Measurements from ENCODE around the gene CTSG. TPM values are rescaled to one million over a fixed set of nuclear protein-coding genes. Genes with fewer than 3 reads are reported as not detected.

CTSG gene
- total RNA-seq, 1 experiment from 2014 or later, result not detected

GRCh38 chr14:24609655-24610344, 33.8 kb upstream of the CTSG start, which contains the start of gene GZMH:
Gene GZMH (minus strand): TSS chr14:24609685. CDS start chr14:24609613, 72 bp downstream.
- Mint-ChIP-seq H3K4me3 (ENCODE audit: low read depth, unreplicated experiment) (no peak within 1 kb of the TSS), H3K27ac (ENCODE audit: unreplicated experiment) (no peak within 1 kb of the TSS), H3K9me3 (ENCODE audit: low read depth, unreplicated experiment) (no peaks in the 10 kb centered on the region), H3K36me3 (ENCODE audit: insufficient read depth, unreplicated experiment) (no peaks in the 10 kb centered on the region), H3K4me1 (ENCODE audit: low read depth, unreplicated experiment) (no peaks in the 10 kb centered on the region), H3K27me3 (ENCODE audit: unreplicated experiment) (peaks cover 28% of the 10 kb centered on the region)
- no TSS peak for BruUV-seq (replicated peaks)
- no peak for DNase-seq
- CTCF ChIA-PET, result no interaction called here
- no peak for TF ChIP-seq CTCF (IDR thresholded peaks at IDR 0.05; ENCODE audit: unreplicated experiment)
- intact Hi-C loops (cut with micrococcal nuclease; ENCODE audit: unreplicated experiment), result no loop called here

GRCh38 chr14:24607635-24608514, 31.8 kb upstream of the CTSG start:
- H3K36me3 Mint-ChIP-seq (ENCODE audit: insufficient read depth, unreplicated experiment), result no peaks in the 10 kb centered on the region
- H3K4me3 Mint-ChIP-seq (ENCODE audit: low read depth, unreplicated experiment), result no peak overlapping the region
- DNase-seq, result no peak
- H3K27ac Mint-ChIP-seq (ENCODE audit: unreplicated experiment), result no peak overlapping the region
- no peaks in the 10 kb centered on the region for H3K4me1 Mint-ChIP-seq (ENCODE audit: low read depth, unreplicated experiment)
- H3K9me3 Mint-ChIP-seq (ENCODE audit: low read depth, unreplicated experiment), result no peaks in the 10 kb centered on the region
- no peak for TF ChIP-seq CTCF (IDR thresholded peaks at IDR 0.05; ENCODE audit: unreplicated experiment)
- CTCF ChIA-PET, result no interaction called here
- no TSS peak for BruUV-seq (replicated peaks)
- peaks cover 34% of the 10 kb centered on the region for H3K27me3 Mint-ChIP-seq (ENCODE audit: unreplicated experiment)
- intact Hi-C loops (cut with micrococcal nuclease; ENCODE audit: unreplicated experiment), result no loop called here

GRCh38 chr14:24607081-24607480, 31.0 kb upstream of the CTSG start:
- no peak overlapping the region for H3K27ac Mint-ChIP-seq (ENCODE audit: unreplicated experiment)
- H3K27me3 Mint-ChIP-seq (ENCODE audit: unreplicated experiment), result peaks cover 34% of the 10 kb centered on the region
- no peak for TF ChIP-seq CTCF (IDR thresholded peaks at IDR 0.05; ENCODE audit: unreplicated experiment)
- H3K9me3 Mint-ChIP-seq (ENCODE audit: low read depth, unreplicated experiment), result no peaks in the 10 kb centered on the region
- no TSS peak for BruUV-seq (replicated peaks)
- no peak for DNase-seq
- H3K4me1 Mint-ChIP-seq (ENCODE audit: low read depth, unreplicated experiment), result no peaks in the 10 kb centered on the region
- CTCF ChIA-PET, result interaction anchor here (0.7 kb wide), 1 partner anchor 125 kb away, joined by 3 read pairs; no protein-coding TSS in a partner anchor
- H3K36me3 Mint-ChIP-seq (ENCODE audit: insufficient read depth, unreplicated experiment), result no peaks in the 10 kb centered on the region
- H3K4me3 Mint-ChIP-seq (ENCODE audit: low read depth, unreplicated experiment), result no peak overlapping the region
- intact Hi-C loops (cut with micrococcal nuclease; ENCODE audit: unreplicated experiment), result no loop called here

GRCh38 chr14:24606297-24606696, 30.2 kb upstream of the CTSG start:
- intact Hi-C loops (cut with micrococcal nuclease; ENCODE audit: unreplicated experiment), result no loop called here

More at GRCh38 chr14:24606297-24606696, 30.2 kb upstream of the CTSG start:
- DNase-seq, result no peak
- no peaks in the 10 kb centered on the region for H3K4me1 Mint-ChIP-seq (ENCODE audit: low read depth, unreplicated experiment)
- CTCF ChIA-PET, result interaction anchor here (0.7 kb wide), 1 partner anchor 124 kb away, joined by 3 read pairs; no protein-coding TSS in a partner anchor
- TF ChIP-seq CTCF (IDR thresholded peaks at IDR 0.05; ENCODE audit: unreplicated experiment), result no peak
- BruUV-seq (replicated peaks), result no TSS peak
- no peaks in the 10 kb centered on the region for H3K36me3 Mint-ChIP-seq (ENCODE audit: insufficient read depth, unreplicated experiment)
- H3K27ac Mint-ChIP-seq (ENCODE audit: unreplicated experiment), result no peak overlapping the region
- H3K9me3 Mint-ChIP-seq (ENCODE audit: low read depth, unreplicated experiment), result no peaks in the 10 kb centered on the region
- no peak overlapping the region for H3K4me3 Mint-ChIP-seq (ENCODE audit: low read depth, unreplicated experiment)
- peaks cover 34% of the 10 kb centered on the region for H3K27me3 Mint-ChIP-seq (ENCODE audit: unreplicated experiment)
